Measurements from ENCODE around the gene CACNG1. TPM values are rescaled to one million over a fixed set of nuclear protein-coding genes. Genes with fewer than 3 reads are reported as not detected.

The CACNG1 gene
- total RNA-seq, 2 donors from 2014 or later = not detected

GRCh38 chr17:67025216-67025792 lies 19.1 kb upstream of the CACNG1 start:
- no peak for DNase-seq (ENCODE audit: low spot score)
- H3K4me1 ChIP-seq (ENCODE audit: control insufficient read depth in 1 of 2, low read depth in 2 of 2) = no peaks in the 10 kb centered on the region
- no peak for ATAC-seq (ENCODE audit: insufficient number of reproducible peaks, low FRiP score, low read depth)
- TF ChIP-seq, protein P1, sequence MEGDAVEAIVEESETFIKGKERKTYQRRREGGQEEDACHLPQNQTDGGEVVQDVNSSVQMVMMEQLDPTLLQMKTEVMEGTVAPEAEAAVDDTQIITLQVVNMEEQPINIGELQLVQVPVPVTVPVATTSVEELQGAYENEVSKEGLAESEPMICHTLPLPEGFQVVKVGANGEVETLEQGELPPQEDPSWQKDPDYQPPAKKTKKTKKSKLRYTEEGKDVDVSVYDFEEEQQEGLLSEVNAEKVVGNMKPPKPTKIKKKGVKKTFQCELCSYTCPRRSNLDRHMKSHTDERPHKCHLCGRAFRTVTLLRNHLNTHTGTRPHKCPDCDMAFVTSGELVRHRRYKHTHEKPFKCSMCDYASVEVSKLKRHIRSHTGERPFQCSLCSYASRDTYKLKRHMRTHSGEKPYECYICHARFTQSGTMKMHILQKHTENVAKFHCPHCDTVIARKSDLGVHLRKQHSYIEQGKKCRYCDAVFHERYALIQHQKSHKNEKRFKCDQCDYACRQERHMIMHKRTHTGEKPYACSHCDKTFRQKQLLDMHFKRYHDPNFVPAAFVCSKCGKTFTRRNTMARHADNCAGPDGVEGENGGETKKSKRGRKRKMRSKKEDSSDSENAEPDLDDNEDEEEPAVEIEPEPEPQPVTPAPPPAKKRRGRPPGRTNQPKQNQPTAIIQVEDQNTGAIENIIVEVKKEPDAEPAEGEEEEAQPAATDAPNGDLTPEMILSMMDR (IDR thresholded peaks at IDR 0.05) = no peak
- no peaks in the 10 kb centered on the region for H3K36me3 ChIP-seq
- H3K4me3 ChIP-seq = no peak overlapping the region
- no peak overlapping the region for H3K27ac ChIP-seq
- no peaks in the 10 kb centered on the region for H3K27me3 ChIP-seq (replicated peaks; ENCODE audit: insufficient read depth)
- H3K9me3 ChIP-seq = no peaks in the 10 kb centered on the region

- Histone ChIP-seq H3K9me3 (no peaks in the 10 kb centered on the region), H3K27ac (no peak overlapping the region), H3K27me3 (replicated peaks; ENCODE audit: insufficient read depth) (no peaks in the 10 kb centered on the region), H3K4me3 (no peak overlapping the region), H3K36me3 (no peaks in the 10 kb centered on the region), H3K4me1 (ENCODE audit: control insufficient read depth in 1 of 2, low read depth in 2 of 2) (no peaks in the 10 kb centered on the region)
- TF ChIP-seq, protein P1 (IDR thresholded peaks at IDR 0.05) = no peak
- no peak for ATAC-seq (ENCODE audit: insufficient number of reproducible peaks, low FRiP score, low read depth)
- no peak for DNase-seq (ENCODE audit: low spot score)
Measured at GRCh38 chr17:67026341-67026740, 18.0 kb upstream of the CACNG1 start.

- DNase-seq (ENCODE audit: low spot score) = no peak
- no peak for ATAC-seq (ENCODE audit: insufficient number of reproducible peaks, low FRiP score, low read depth)
- H3K36me3 ChIP-seq = no peaks in the 10 kb centered on the region
- TF ChIP-seq, protein P1 (IDR thresholded peaks at IDR 0.05) = no peak
- no peak overlapping the region for H3K27ac ChIP-seq
- no peaks in the 10 kb centered on the region for H3K4me1 ChIP-seq (ENCODE audit: control insufficient read depth in 1 of 2, low read depth in 2 of 2)
- H3K27me3 ChIP-seq (replicated peaks; ENCODE audit: insufficient read depth) = no peaks in the 10 kb centered on the region
- no peaks in the 10 kb centered on the region for H3K9me3 ChIP-seq
- H3K4me3 ChIP-seq = no peak overlapping the region
Measured at GRCh38 chr17:67027031-67027628, 17.2 kb upstream of the CACNG1 start.

GRCh38 chr17:67030641-67031040 lies 13.7 kb upstream of the CACNG1 start:
- Histone ChIP-seq H3K36me3 (no peaks in the 10 kb centered on the region), H3K27me3 (replicated peaks; ENCODE audit: insufficient read depth) (no peaks in the 10 kb centered on the region), H3K4me3 (no peak overlapping the region), H3K4me1 (ENCODE audit: control insufficient read depth in 1 of 2, low read depth in 2 of 2) (no peaks in the 10 kb centered on the region), H3K9me3 (no peaks in the 10 kb centered on the region), H3K27ac (no peak overlapping the region)
- no peak for DNase-seq (ENCODE audit: low spot score)
- TF ChIP-seq, protein P1 (IDR thresholded peaks at IDR 0.05) = no peak
- ATAC-seq (ENCODE audit: insufficient number of reproducible peaks, low FRiP score, low read depth) = no peak

GRCh38 chr17:67032382-67032781 lies 12.0 kb upstream of the CACNG1 start:
- H3K27me3 ChIP-seq (replicated peaks; ENCODE audit: insufficient read depth) = no peaks in the 10 kb centered on the region
- ATAC-seq (ENCODE audit: insufficient number of reproducible peaks, low FRiP score, low read depth) = no peak
- no peaks in the 10 kb centered on the region for H3K4me1 ChIP-seq (ENCODE audit: control insufficient read depth in 1 of 2, low read depth in 2 of 2)
- no peaks in the 10 kb centered on the region for H3K36me3 ChIP-seq
- DNase-seq (ENCODE audit: low spot score) = no peak
- no peak overlapping the region for H3K27ac ChIP-seq
- no peak overlapping the region for H3K4me3 ChIP-seq
- TF ChIP-seq, protein P1 (IDR thresholded peaks at IDR 0.05) = no peak
- no peaks in the 10 kb centered on the region for H3K9me3 ChIP-seq
